Hematopoietic multipotent progenitor cell (in vitro differentiated cells): Measurements from ENCODE around the gene PAPPA. TPM values are rescaled to one million over a fixed set of nuclear protein-coding genes. Genes with fewer than 3 reads are reported as not detected.

Source experiments
- DNase-seq, 3 donors: peaks; one replicate each; pipeline ENCODE4 v3.0.0-alpha.2; 2011 to 2015; ENCODE audit warnings: low read depth in 2 of 3, low spot score in 2 of 3
- total RNA-seq: library from RNA; depleted of rRNA; stranded (reverse); fragments of >200 nt; gene quantifications from one replicate; pipeline ENCODE4 v1.2.3, GENCODE V29; 2012

The PAPPA gene
- total RNA-seq, 1 donor, result under 0.01 TPM

DNA sequence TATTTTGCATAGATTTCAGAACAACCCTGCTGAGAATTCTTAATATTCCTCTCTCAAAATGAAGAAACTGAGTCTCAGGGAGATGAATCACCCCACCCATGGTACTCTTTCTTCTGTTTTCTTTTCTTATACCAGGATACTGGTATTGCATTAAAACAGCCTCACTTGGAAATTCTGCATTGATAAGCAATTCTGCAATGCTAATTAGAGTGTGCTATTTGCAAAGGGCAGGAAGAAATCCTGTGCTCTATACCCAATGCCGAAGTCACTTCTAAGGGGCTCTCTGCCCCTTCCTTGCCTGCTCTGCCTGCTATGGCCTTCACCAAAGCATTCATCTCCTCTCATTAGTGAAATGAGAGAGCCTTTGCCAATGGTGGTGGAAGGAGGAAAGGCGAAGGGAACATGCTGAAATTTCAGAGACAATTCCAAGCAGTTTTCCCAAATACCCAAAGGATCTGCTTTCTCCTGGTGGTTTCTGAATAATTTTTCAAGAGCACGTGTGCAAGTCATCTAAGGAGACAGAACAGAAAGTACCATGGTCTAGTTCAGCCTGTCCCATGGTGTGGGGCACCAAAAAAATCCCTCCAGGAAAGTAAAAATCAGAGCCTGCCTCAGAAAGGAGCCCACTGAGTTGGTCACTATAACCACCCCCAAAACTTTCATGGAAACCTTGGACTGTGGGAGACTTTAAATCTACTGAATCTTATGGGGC, 156.5 kb downstream of the PAPPA start:
- no peak for DNase-seq

- no peak for DNase-seq
These were observed 158.6 kb downstream of the PAPPA start for GRCh38 chr9:116312221-116312620.

- no peak for DNase-seq
These were observed 160.0 kb downstream of the PAPPA start for GRCh38 chr9:116313638-116314037.

GRCh38 chr9:116316246-116316645, 162.7 kb downstream of the PAPPA start:
- DNase-seq, result no peak

GRCh38 chr9:116317503-116317902, 163.9 kb downstream of the PAPPA start:
- DNase-seq, result no peak

GRCh38 chr9:116318468-116319374, 165.1 kb downstream of the PAPPA start:
- no peak for DNase-seq

DNA sequence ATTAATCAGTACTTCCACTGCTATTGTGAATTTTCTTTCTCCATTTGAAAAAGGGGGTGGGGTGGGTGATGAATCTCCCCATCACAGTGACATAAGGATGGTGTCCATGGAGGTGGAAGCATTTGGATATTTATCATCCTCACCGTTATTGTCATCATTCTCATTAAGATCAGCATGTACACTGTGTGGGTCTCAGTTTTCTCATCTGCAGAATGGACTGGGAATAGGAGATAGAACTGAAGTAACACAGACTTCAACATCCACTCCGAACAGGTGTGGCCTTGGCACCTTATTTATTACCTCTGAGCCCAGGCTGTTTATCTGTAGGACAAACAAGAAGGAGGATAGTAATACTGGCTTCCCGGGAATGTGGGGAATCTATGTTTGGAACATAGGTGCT, 165.9 kb downstream of the PAPPA start:
- no peak for DNase-seq

DNA sequence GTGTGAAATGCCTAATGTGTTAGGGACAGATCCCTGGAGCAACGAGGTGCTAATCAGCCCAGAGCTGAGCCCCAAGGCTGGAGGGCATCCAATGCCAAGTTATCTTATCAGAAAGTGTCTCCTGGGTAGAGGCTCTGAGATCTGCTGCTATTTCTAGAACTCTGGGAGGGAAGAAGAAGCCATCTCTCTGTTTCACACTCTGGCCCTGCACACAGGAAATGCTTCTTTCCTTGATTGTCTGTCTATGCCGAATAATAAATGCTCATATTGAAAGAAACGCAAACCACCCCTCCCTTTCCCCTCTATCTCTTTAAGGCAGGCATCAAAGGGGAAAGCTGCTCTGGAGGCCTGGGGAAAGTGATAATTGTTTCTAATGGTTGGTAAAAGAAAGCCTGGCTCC, 166.7 kb downstream of the PAPPA start:
- peak in 2 of 3 donors; percentile 36 to 47 for DNase-seq

GRCh38 chr9:116322521-116322920, 168.9 kb downstream of the PAPPA start:
- DNase-seq, result no peak

DNA sequence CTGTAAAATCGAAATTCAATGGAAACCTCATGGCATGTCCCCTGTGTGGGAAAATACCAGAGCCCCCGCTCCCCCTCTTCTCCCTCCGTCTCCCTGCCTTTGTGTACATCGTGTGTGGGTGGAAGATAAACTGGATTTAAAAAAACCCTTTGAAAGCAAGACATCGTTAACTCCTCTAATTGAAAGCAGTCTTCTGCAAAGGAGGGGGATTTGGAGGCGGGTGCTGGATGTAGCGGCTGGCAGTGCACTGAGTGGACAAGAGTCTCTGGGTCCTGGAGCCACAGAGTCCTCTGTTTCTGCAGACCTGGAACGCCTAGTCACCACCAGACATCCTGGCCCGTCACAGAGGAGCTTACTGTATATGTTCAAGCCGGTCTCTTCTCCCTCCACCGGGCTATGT, 169.4 kb downstream of the PAPPA start:
- DNase-seq, result no peak

GRCh38 chr9:116323571-116323970, 170.0 kb downstream of the PAPPA start:
- DNase-seq, result no peak

GRCh38 chr9:116325924-116326323, 172.3 kb downstream of the PAPPA start:
- no peak for DNase-seq

DNA sequence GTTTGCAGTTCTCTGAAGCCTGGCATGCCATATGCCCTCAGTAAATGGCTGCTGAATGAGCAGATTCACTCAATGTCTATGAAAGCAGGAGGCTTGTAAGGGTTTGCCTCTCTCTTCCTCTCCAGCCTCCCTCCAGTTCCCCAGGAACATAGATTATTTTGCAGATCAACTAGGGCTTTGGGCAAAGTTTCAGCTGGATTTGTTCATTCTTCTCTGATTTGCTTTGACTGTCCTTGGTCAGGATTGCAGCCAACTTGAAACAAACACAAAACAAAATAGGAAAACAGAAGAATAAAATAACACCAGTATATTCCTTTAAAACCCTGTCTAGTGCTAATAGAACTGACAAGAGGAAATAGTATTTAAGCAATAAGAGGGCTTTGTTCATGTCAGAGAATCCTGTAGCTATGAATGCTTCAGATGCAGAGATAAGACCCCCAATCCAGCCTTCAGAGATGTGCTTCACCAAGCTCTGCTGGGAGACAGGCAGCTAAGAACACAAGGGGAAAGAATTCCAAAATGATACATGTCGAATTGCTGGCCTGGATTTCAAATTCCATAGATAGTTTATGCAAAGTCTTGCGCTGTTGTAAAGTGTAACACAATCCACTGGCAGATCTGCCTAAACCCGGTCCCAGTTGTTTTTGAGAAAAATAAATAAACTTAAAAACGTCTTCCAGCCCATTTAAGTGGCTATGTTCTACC, 174.3 kb downstream of the PAPPA start:
- no peak for DNase-seq

DNA sequence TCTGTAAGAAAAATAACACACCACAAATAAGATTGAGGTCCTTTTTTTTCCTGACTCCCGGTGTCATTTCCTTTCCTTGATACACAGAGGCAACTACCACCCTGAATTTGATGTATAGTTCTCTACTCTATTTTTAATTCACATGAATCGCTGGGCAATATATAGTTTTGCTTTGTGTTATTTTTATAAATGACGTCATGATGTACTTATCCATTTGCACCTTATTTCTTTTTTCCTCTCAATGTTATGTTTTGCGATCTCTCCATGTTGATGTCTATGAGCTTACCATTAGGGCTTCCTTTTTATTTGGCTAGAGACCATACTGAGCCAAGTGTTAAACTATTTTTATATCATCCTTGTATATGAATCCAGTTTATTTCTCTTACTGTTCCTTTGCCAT, 175.9 kb downstream of the PAPPA start:
- DNase-seq, result no peak

GRCh38 chr9:116331241-116331640, 177.7 kb downstream of the PAPPA start:
- DNase-seq, result no peak

DNA sequence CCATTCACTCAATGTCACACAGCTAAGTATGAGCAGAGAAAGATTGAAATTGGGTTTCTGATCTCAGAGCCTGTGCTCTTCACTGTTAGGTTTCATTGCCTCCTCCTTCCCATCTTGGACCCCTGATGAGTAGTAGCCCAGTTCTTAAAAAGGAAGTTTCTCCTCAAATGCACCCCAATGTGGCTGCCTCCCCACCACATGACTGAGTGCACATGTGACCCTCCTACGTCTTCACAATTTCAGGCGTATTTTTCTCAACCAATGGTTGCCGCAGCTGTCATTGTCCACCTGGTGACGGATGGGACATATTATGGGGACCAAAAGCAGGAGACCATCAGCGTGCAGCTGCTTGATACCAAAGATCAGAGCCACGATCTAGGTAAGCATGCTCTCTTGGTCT, 178.5 kb downstream of the PAPPA start:
- no peak for DNase-seq

DNA sequence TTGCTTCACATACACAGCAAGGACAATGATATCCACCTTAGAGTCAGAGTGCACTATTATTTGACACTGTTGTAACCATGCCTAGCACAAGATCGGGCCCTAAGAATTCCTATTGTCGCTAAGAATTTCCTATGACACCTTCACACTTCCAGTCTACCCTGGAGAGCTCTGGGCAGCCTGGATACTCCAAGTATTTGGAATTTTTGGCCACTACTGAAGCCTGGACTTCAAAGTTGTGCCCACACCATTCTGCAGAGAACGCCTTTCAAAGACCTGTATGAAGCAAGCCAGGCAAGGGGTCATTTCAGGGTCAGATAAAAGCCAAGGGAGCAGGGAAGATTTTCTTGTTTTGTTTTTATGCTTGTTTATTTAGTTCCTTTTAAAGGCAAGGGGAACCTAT, 179.7 kb downstream of the PAPPA start:
- no peak for DNase-seq

DNA sequence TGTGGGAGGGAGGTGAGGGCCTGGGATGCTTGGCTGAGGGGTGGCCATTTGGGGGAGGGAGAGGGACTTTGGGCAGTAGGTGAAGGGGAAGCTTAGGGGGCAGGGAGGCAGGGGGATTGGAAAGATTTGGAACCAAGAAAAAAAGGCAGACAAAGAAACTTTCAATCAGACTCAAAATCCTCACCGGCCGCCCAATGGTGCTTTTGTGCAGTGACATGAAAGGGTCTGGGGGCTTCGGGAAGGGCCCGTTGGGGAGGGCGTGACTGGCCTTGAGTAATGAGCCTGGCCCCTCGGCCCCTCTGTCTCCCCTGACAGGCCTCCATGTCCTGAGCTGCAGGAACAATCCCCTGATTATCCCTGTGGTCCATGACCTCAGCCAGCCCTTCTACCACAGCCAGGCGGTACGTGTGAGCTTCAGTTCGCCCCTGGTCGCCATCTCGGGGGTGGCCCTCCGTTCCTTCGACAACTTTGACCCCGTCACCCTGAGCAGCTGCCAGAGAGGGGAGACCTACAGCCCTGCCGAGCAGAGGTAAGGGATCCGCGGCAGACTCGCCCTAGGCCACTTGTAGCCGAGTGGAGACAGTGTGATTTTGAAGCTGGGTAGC, 181.1 kb downstream of the PAPPA start:
- DNase-seq, result no peak

DNA sequence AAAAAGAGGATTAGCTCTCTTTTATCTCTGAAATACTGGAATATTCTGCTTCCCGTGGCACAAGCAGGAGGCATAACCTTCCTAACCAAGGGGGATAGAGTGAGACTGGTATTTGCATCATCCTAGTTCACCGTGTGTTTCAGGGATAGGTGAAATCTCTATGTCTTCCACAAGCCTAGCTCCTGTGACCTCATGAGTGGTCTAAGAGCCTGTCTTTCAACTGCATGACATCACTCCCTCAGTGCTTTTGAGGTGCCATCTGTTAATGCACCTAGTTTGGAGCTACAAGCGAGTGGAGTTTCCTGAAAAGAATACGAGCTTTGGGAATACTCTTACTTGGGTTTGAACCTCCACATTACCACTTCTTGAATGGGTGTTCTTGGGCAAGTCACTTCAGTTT, 181.8 kb downstream of the PAPPA start:
- no peak for DNase-seq

DNA sequence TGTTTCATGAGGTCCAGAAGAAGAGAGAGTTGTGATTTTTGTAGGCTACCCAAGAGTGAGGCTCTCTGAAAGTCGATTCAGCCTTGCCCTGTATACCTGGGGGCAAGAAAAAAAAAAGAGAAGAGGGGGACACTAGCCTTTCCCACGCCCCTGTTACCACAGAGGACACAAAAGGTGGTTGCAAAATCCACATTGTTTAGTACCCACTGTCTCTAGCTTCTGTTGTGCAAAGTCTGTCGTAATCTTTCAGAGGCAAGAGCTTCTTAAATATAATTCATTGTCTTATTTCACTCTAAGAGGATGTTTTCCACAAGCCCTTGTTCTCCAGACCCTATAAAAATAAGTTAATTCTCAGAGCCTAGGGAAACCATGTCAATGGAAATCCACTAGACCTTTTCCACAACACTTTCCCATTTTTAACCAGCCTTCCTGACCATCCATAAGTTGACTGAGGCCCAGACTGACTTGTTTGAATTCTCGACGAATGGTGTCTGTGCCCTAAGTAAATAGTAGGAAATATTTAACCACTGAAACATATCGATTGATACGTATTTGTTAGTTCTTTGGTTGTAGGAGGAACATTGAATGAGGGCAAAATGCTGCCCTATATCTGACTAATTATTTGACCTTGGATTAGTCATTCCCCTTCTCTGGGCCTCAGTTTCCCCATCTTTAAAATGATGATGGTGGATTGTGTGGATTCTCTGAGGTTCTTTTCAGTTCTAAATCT, 182.7 kb downstream of the PAPPA start:
- no peak for DNase-seq
